A549 (cell line): Measurements from ENCODE around the gene TMEM255B. TPM values are rescaled to one million over a fixed set of nuclear protein-coding genes. Genes with fewer than 3 reads are reported as not detected.

Experiments used
- ATAC-seq, 2 experiments: fragments of 200-7000 bp in 1 of 2; fragments of >200 bp in 1 of 2; cut with Nextera tagmentation in 1 of 2; cut with Tn5 transposase in 1 of 2; 3 replicates each; pipeline versions ENCODE4 v1.8.0 to v1.9.1; 2018 to 2020; ENCODE audit warnings: mild to moderate bottlenecking in 1 of 2, moderate library complexity in 1 of 2
- CTCF ChIA-PET: fragments of 300-600 bp; sonication (Branson Sonifier 250); formaldehyde crosslinking; extraction: SDS; loops from one replicate; lab custom pipeline; 2021; ENCODE audit warnings: antibody characterized with exemption, inconsistent platforms; lab: Yijun Ruan, JAX
- POLR2A ChIA-PET: fragments of 350-600 bp; formaldehyde crosslinking; extraction: SDS; loops from one replicate; lab custom pipeline; 2021; ENCODE audit warnings: antibody characterized with exemption, inconsistent platforms; lab: Yijun Ruan, JAX
- DNase-seq, 2 experiments: peaks; one replicate each; pipeline versions ENCODE4 v3.0.0 to v3.0.0-alpha.2; 2011 to 2016; ENCODE audit warnings: low read depth in 1 of 2, low spot score in 1 of 2
- FAIRE-seq: peaks from 2 replicates; lab custom pipeline; 2011; peaks lifted over from hg19 to GRCh38; lab: Jason Lieb, UNC
- H3K27ac ChIP-seq, 2 experiments: fragments of >200 bp; sonication (Bioruptor Twin); formaldehyde crosslinking; 3 replicates each; pipeline ENCODE4 v1.5.1; 2016 to 2017
- H3K4me1 ChIP-seq: fragments of >200 bp; sonication (Bioruptor Twin); formaldehyde crosslinking; 3 replicates; pipeline ENCODE4 v1.6.1; 2016
- H3K4me2 ChIP-seq: fragments of >200 bp; sonication (Bioruptor Twin); formaldehyde crosslinking; 3 replicates; pipeline ENCODE4 v1.6.1; 2016
- H3K4me3 ChIP-seq: fragments of >200 bp; sonication (Bioruptor Twin); formaldehyde crosslinking; 3 replicates; pipeline ENCODE4 v1.5.1; 2016
- H3K9me3 ChIP-seq: fragments of >200 bp; sonication (Bioruptor Twin); formaldehyde crosslinking; 3 replicates; pipeline ENCODE4 v1.6.1; 2016
- BHLHE40 ChIP-seq: IDR thresholded peaks from 2 replicates; pipeline ENCODE4 v1.6.1; 2012; ENCODE audit warnings: low read depth, low read length, inconsistent platforms
- HDAC2 ChIP-seq: fragments of 200-600 bp; sonication (generic); IDR thresholded peaks from 2 replicates; pipeline ENCODE4 v1.6.1; 2016
- HOXB13 ChIP-seq: fragments of 250-450 bp; sonication (Bioruptor Pico); IDR thresholded peaks from 2 replicates; pipeline ENCODE4 v1.5.0; 2020; ENCODE audit warnings: low read depth, mild to moderate bottlenecking, moderate library complexity
- JUN ChIP-seq, 2 experiments: fragments of >200 bp; sonication (Bioruptor Twin); formaldehyde crosslinking; IDR thresholded peaks; 2 replicates in 1 of 2; 3 replicates in 1 of 2; pipeline ENCODE4 v1.6.1; 2016 to 2017
- NPAS2 ChIP-seq: fragments of 250-450 bp; sonication (Bioruptor Pico); IDR thresholded peaks from 2 replicates; pipeline ENCODE4 v1.8.0; 2022; ENCODE audit warnings: mild to moderate bottlenecking, moderate library complexity, borderline replicate concordance
- PHF8 ChIP-seq: fragments of 200-600 bp; sonication (generic); IDR thresholded peaks from 2 replicates; pipeline ENCODE4 v1.6.1; 2016; ENCODE audit warnings: low read depth, mild to moderate bottlenecking, antibody characterized with exemption, moderate library complexity, borderline replicate concordance
- POLR2A ChIP-seq: IDR thresholded peaks from 2 replicates; pipeline ENCODE4 v1.6.1; 2012; ENCODE audit warnings: mild to moderate bottlenecking, low read length
- POLR2AphosphoS2 ChIP-seq: conservative IDR thresholded peaks from 2 replicates; pipeline ENCODE4 v1.6.1; 2012; ENCODE audit warnings: low read length, improper control_type of control experiment, inconsistent platforms
- RFX5 ChIP-seq: fragments of 450-650 bp; IDR thresholded peaks from 2 replicates; pipeline ENCODE4 v1.7.1; 2014; ENCODE audit warnings: antibody characterized with exemption, mild to moderate bottlenecking, moderate library complexity
- RNF2 ChIP-seq: fragments of 200-600 bp; sonication (generic); IDR thresholded peaks from 2 replicates; pipeline ENCODE4 v1.6.1; 2016; ENCODE audit warnings: low read depth, mild to moderate bottlenecking, antibody characterized with exemption, moderate library complexity, borderline replicate concordance
- WGBS: methylation state at CpG from one replicate; pipeline ENCODE4 v1.1.6; 2017; ENCODE audit errors: missing lambda C conversion rate; 5-methylcytosine and 5-hydroxymethylcytosine counted together
- polyA plus RNA-seq, 4 experiments: library from polyadenylated mRNA; depleted of rRNA in 3 of 4; stranded (reverse); fragments of >200 nt; fragmentation: RNase III in 1 of 4; extraction: RNeasy Plus Mini Kit Qiagen cat#74134 plus additional on column Dnase treatment in 1 of 4; gene quantifications; 2 replicates in 3 of 4; 3 replicates in 1 of 4; pipeline ENCODE4 v1.2.3, GENCODE V29; 2011 to 2017
- TF ChIP-seq, protein P1 (sequence below): fragments of 250-450 bp; sonication (Bioruptor Pico); IDR thresholded peaks from 2 replicates; pipeline ENCODE4 v1.5.0; 2021; ENCODE audit warnings: mild to moderate bottlenecking, moderate library complexity, borderline replicate concordance
- TF ChIP-seq, protein P2 (sequence below): fragments of 450-650 bp; IDR thresholded peaks from 2 replicates; pipeline ENCODE4 v1.6.1; 2014; ENCODE audit warnings: antibody characterized with exemption
- TF ChIP-seq, protein P3 (sequence below): fragments of >200 bp; sonication (Bioruptor Twin); formaldehyde crosslinking; IDR thresholded peaks from 3 replicates; pipeline ENCODE4 v1.5.1; 2016
- TF ChIP-seq, protein P4 (sequence below): IDR thresholded peaks from 2 replicates; pipeline ENCODE4 v1.6.1; 2012
- TF ChIP-seq, protein P5 (sequence below): fragments of 200-600 bp; sonication (generic); IDR thresholded peaks from 2 replicates; pipeline ENCODE4 v1.6.1; 2016; ENCODE audit warnings: antibody characterized with exemption, mild to moderate bottlenecking, moderate library complexity

Gene TMEM255B
- polyA plus RNA-seq, 2 of the 4 experiments (the other 2 are of a cell fraction), result 0.54 to 1.1 TPM

DNA sequence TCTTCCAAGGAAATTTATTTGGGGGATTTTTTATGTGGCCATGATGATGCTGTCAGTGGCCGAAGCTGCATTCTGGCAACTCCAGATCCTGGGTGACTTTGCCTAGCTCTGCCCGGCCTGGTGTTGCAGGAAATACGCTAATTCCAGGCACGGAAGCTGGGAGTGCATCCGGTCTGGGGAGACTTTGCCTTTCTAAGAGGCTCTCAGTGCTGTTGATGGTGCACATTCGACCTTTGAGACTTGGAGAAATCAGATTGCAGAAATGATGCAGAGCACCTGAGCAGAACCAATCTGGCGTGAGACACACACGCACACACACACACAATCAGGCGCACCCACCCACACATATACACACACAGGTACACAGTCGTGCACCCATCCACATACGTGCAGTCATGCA lies 5.9 kb upstream of the TMEM255B start:
- Histone ChIP-seq H3K27ac (no peak overlapping the region), H3K4me1 (peaks cover 5% of the 10 kb centered on the region; the same call in 1 of the 3 replicates), H3K4me2 (no peak overlapping the region)
- ATAC-seq, result no peak
- 52% methylated on average over 10 of the region's 11 CpGs for WGBS
- FAIRE-seq, result no peak
- TF ChIP-seq, protein P1, sequence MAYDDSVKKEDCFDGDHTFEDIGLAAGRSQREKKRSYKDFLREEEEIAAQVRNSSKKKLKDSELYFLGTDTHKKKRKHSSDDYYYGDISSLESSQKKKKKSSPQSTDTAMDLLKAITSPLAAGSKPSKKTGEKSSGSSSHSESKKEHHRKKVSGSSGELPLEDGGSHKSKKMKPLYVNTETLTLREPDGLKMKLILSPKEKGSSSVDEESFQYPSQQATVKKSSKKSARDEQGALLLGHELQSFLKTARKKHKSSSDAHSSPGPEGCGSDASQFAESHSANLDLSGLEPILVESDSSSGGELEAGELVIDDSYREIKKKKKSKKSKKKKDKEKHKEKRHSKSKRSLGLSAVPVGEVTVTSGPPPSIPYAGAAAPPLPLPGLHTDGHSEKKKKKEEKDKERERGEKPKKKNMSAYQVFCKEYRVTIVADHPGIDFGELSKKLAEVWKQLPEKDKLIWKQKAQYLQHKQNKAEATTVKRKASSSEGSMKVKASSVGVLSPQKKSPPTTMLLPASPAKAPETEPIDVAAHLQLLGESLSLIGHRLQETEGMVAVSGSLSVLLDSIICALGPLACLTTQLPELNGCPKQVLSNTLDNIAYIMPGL, result no peak
- no peak for TF ChIP-seq JUN (IDR thresholded peaks at IDR 0.05)
- TF ChIP-seq PHF8, result no peak
- no peak for TF ChIP-seq BHLHE40
- no peak for TF ChIP-seq HDAC2
- TF ChIP-seq NPAS2 (CRISPR knock-in tag), result no peak
- no peak for TF ChIP-seq RNF2
- TF ChIP-seq, protein P2, sequence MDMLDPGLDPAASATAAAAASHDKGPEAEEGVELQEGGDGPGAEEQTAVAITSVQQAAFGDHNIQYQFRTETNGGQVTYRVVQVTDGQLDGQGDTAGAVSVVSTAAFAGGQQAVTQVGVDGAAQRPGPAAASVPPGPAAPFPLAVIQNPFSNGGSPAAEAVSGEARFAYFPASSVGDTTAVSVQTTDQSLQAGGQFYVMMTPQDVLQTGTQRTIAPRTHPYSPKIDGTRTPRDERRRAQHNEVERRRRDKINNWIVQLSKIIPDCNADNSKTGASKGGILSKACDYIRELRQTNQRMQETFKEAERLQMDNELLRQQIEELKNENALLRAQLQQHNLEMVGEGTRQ, result no peak
- TF ChIP-seq POLR2AphosphoS2, result no peak
- no peak for TF ChIP-seq RFX5
- TF ChIP-seq, protein P3, sequence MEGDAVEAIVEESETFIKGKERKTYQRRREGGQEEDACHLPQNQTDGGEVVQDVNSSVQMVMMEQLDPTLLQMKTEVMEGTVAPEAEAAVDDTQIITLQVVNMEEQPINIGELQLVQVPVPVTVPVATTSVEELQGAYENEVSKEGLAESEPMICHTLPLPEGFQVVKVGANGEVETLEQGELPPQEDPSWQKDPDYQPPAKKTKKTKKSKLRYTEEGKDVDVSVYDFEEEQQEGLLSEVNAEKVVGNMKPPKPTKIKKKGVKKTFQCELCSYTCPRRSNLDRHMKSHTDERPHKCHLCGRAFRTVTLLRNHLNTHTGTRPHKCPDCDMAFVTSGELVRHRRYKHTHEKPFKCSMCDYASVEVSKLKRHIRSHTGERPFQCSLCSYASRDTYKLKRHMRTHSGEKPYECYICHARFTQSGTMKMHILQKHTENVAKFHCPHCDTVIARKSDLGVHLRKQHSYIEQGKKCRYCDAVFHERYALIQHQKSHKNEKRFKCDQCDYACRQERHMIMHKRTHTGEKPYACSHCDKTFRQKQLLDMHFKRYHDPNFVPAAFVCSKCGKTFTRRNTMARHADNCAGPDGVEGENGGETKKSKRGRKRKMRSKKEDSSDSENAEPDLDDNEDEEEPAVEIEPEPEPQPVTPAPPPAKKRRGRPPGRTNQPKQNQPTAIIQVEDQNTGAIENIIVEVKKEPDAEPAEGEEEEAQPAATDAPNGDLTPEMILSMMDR, result no peak
- TF ChIP-seq, protein P4, sequence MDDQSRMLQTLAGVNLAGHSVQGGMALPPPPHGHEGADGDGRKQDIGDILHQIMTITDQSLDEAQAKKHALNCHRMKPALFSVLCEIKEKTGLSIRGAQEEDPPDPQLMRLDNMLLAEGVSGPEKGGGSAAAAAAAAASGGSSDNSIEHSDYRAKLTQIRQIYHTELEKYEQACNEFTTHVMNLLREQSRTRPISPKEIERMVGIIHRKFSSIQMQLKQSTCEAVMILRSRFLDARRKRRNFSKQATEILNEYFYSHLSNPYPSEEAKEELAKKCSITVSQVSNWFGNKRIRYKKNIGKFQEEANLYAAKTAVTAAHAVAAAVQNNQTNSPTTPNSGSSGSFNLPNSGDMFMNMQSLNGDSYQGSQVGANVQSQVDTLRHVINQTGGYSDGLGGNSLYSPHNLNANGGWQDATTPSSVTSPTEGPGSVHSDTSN, result no peak
- TF ChIP-seq HOXB13, result no peak
- TF ChIP-seq, all 56 proteins: peak for 0
- ChIA-PET POLR2A (no interaction called here), CTCF (interaction anchor here (1.3 kb wide), 1 partner anchor 29 kb away, joined by 3 read pairs; no protein-coding TSS in a partner anchor)
- Histone ChIP-seq H3K4me3 (no peak overlapping the region), H3K9me3 (no peaks in the 10 kb centered on the region)
- no peak for DNase-seq

DNA sequence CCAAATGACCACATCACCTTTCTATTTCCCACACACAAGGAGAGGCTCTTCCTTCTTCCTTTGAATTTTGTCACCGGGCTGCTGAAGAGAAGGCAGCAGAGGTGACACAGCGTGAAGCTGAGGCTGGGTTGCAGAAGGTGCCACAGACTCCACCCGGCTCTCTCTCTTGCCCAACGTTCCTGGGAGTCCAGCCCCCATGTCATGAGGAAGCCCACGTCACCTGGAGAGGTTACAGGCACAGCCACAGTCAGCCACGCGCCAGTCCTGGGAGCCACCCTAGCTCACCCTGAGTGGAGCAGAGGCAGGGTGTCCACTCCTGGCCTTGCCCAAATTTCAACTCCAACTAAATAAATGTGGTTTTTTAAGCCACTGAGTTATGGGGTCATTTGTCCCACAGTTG lies 4.8 kb upstream of the TMEM255B start:
- ATAC-seq, result no peak

More for the DNA sequence above, 4.8 kb upstream of the TMEM255B start:
- POLR2A ChIA-PET, result no interaction called here
- Histone ChIP-seq H3K27ac (no peak overlapping the region), H3K4me1 (peaks cover 8% of the 10 kb centered on the region; the same call in 1 of the 3 replicates), H3K4me2 (no peak overlapping the region), H3K9me3 (no peaks in the 10 kb centered on the region), H3K4me3 (no peak overlapping the region)
- DNase-seq, result no peak
- no peak for FAIRE-seq
- CTCF ChIA-PET, result no interaction called here
- 59% methylated on average over 7 of the region's 7 CpGs for WGBS
- TF ChIP-seq, protein P5, sequence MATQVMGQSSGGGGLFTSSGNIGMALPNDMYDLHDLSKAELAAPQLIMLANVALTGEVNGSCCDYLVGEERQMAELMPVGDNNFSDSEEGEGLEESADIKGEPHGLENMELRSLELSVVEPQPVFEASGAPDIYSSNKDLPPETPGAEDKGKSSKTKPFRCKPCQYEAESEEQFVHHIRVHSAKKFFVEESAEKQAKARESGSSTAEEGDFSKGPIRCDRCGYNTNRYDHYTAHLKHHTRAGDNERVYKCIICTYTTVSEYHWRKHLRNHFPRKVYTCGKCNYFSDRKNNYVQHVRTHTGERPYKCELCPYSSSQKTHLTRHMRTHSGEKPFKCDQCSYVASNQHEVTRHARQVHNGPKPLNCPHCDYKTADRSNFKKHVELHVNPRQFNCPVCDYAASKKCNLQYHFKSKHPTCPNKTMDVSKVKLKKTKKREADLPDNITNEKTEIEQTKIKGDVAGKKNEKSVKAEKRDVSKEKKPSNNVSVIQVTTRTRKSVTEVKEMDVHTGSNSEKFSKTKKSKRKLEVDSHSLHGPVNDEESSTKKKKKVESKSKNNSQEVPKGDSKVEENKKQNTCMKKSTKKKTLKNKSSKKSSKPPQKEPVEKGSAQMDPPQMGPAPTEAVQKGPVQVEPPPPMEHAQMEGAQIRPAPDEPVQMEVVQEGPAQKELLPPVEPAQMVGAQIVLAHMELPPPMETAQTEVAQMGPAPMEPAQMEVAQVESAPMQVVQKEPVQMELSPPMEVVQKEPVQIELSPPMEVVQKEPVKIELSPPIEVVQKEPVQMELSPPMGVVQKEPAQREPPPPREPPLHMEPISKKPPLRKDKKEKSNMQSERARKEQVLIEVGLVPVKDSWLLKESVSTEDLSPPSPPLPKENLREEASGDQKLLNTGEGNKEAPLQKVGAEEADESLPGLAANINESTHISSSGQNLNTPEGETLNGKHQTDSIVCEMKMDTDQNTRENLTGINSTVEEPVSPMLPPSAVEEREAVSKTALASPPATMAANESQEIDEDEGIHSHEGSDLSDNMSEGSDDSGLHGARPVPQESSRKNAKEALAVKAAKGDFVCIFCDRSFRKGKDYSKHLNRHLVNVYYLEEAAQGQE, result no peak
- TF ChIP-seq POLR2A, result no peak
